Naive B cell (primary cell): ENCODE results near the gene TANC1. TPM values are rescaled to one million over a fixed set of nuclear protein-coding genes. Genes with fewer than 3 reads are reported as not detected.

Experiments used
- ATAC-seq, 2 donors: fragments of 150-1000 bp; cut with Tn5 transposase; 2 replicates each; pipeline ENCODE4 v1.10.0; 2021; ENCODE audit warnings: low read depth in 2 of 2, mild to moderate bottlenecking in 2 of 2, moderate library complexity in 2 of 2
- DNase-seq: peaks from one replicate; pipeline ENCODE4 v3.0.0; 2022
- H3K27ac Mint-ChIP-seq, 6 donors: one replicate each; pipeline ENCODE4 v1.8.0; 2020 to 2022; ENCODE audit warnings: mild to moderate bottlenecking in 6 of 6, mixed read lengths in 6 of 6, moderate library complexity in 5 of 6, inconsistent platforms in 2 of 6
- H3K27me3 Mint-ChIP-seq, 3 donors: one replicate each; pipeline ENCODE4 v1.8.0; 2021 to 2022; ENCODE audit warnings: mixed read lengths in 3 of 3, mild to moderate bottlenecking in 1 of 3
- H3K36me3 Mint-ChIP-seq, 2 donors: one replicate each; pipeline ENCODE4 v1.8.0; 2020 to 2022; ENCODE audit warnings: mixed read lengths in 2 of 2, inconsistent platforms in 1 of 2, mild to moderate bottlenecking in 1 of 2
- H3K4me1 Mint-ChIP-seq, 3 donors: one replicate each; pipeline ENCODE4 v1.8.0; 2020 to 2022; ENCODE audit warnings: mixed read lengths in 3 of 3, inconsistent platforms in 1 of 3, mild to moderate bottlenecking in 1 of 3, moderate library complexity in 1 of 3
- H3K4me3 Mint-ChIP-seq, 8 donors: one replicate each; pipeline ENCODE4 v1.8.0; 2020 to 2022; ENCODE audit warnings: mild to moderate bottlenecking in 8 of 8, mixed read lengths in 8 of 8, moderate library complexity in 8 of 8, inconsistent platforms in 2 of 8
- H3K9me3 Mint-ChIP-seq, 7 donors: one replicate each; pipeline ENCODE4 v1.8.0; 2020 to 2022; ENCODE audit warnings: mixed read lengths in 7 of 7, mild to moderate bottlenecking in 5 of 7, inconsistent platforms in 2 of 7, moderate library complexity in 1 of 7
- polyA plus RNA-seq, 6 donors: library from polyadenylated mRNA; unstranded; fragments of 300-500 nt; fragmentation: Illumina TruSeq; gene quantifications; one replicate each; pipeline ENCODE4 v1.2.3, GENCODE V29; 2021; ENCODE audit warnings: low read depth in 6 of 6

Gene TANC1
- polyA plus RNA-seq, 6 donors from 2014 or later = 0.05 to 0.16 (median 0.09) TPM; not detected in 2

- no peaks in the 10 kb centered on the region for H3K27me3 Mint-ChIP-seq
- peaks cover 0 to 6% of the 10 kb centered on the region in 2 donors for H3K36me3 Mint-ChIP-seq
- H3K9me3 Mint-ChIP-seq = no peaks in the 10 kb centered on the region
- H3K27ac Mint-ChIP-seq = peak overlapping the region in 2 of 6 donors; percentile 11 to 39
- no peak for ATAC-seq
- no peaks in the 10 kb centered on the region for H3K4me1 Mint-ChIP-seq
- H3K4me3 Mint-ChIP-seq = no peak overlapping the region
- DNase-seq = no peak
Observed at GRCh38 chr2:159230145-159230877, 261.9 kb downstream of the TANC1 start.

GRCh38 chr2:159232456-159233170 is 264.2 kb downstream of the TANC1 start:
- Mint-ChIP-seq H3K27ac (no peak overlapping the region), H3K9me3 (no peaks in the 10 kb centered on the region), H3K36me3 (peaks cover 0 to 6% of the 10 kb centered on the region in 2 donors), H3K27me3 (no peaks in the 10 kb centered on the region), H3K4me1 (no peaks in the 10 kb centered on the region), H3K4me3 (no peak overlapping the region)
- ATAC-seq = no peak
- no peak for DNase-seq

GRCh38 chr2:159234868-159235267 is 266.4 kb downstream of the TANC1 start:
- ATAC-seq = no peak

DNA sequence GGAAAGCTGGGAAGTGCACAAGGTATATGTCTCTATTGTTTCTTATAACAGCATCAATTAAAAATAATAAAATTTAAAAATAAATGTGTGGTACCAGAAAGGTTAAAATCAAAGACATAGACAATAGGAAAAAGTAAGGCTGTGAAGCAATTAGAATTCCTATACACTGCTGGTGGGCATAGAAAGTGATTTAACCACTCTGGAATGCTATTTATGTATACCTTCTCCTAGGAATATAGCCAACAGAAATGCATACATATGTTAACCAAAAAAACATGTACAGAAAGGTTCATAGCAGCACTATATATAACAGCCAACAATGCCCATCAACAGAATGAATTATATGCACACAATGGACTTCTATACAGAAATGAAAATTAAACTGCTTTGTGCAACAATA is 275.1 kb downstream of the TANC1 start:
- Mint-ChIP-seq H3K27ac (peak overlapping the region in 2 of 6 donors; percentile 4 to 13), H3K4me1 (peaks cover 0 to 5% (median 3%) of the 10 kb centered on the region in 3 donors)

More at GRCh38 chr2:159234868-159235267, 266.4 kb downstream of the TANC1 start:
- H3K27me3 Mint-ChIP-seq = no peaks in the 10 kb centered on the region
- no peak overlapping the region for H3K27ac Mint-ChIP-seq
- no peak for DNase-seq
- H3K4me1 Mint-ChIP-seq = no peaks in the 10 kb centered on the region
- H3K36me3 Mint-ChIP-seq = peaks cover 1 to 19% of the 10 kb centered on the region in 2 donors
- no peaks in the 10 kb centered on the region for H3K9me3 Mint-ChIP-seq
- H3K4me3 Mint-ChIP-seq = no peak overlapping the region

GRCh38 chr2:159246325-159246988 is 278.0 kb downstream of the TANC1 start:
- Mint-ChIP-seq H3K27me3 (no peaks in the 10 kb centered on the region), H3K27ac (peak overlapping the region in 1 of 6 donors; percentile 47), H3K4me3 (no peak overlapping the region), H3K4me1 (peaks cover 11 to 23% (median 19%) of the 10 kb centered on the region in 3 donors), H3K9me3 (peaks cover 0 to 8% (median 3%) of the 10 kb centered on the region in 7 donors), H3K36me3 (peaks cover 31 to 56% of the 10 kb centered on the region in 2 donors)
- ATAC-seq (no peak), DNase-seq (no peak)

More for the DNA sequence above, 275.1 kb downstream of the TANC1 start:
- no peaks in the 10 kb centered on the region for H3K27me3 Mint-ChIP-seq
- DNase-seq (no peak), ATAC-seq (no peak)
- H3K4me3 Mint-ChIP-seq = no peak overlapping the region
- peaks cover 0 to 8% (median 3%) of the 10 kb centered on the region in 7 donors for H3K9me3 Mint-ChIP-seq
- peaks cover 45 to 74% of the 10 kb centered on the region in 2 donors for H3K36me3 Mint-ChIP-seq

- Mint-ChIP-seq H3K4me3 (peak overlapping the region in 2 of 8 donors; percentile 45 to 77), H3K27me3 (no peaks in the 10 kb centered on the region), H3K9me3 (peaks cover 0 to 8% (median 3%) of the 10 kb centered on the region in 7 donors), H3K4me1 (peaks cover 8 to 30% (median 19%) of the 10 kb centered on the region in 3 donors), H3K27ac (peak overlapping the region in 5 of 6 donors; percentile 12 to 81 (median 69)), H3K36me3 (peaks cover 19 to 38% of the 10 kb centered on the region in 2 donors)
- DNase-seq (peak; percentile 20), ATAC-seq (peak; percentile 71 to 82)
Observed at GRCh38 chr2:159249990-159250715, 281.7 kb downstream of the TANC1 start.

- H3K36me3 Mint-ChIP-seq = peaks cover 10 to 29% of the 10 kb centered on the region in 2 donors
- no peak overlapping the region for H3K4me3 Mint-ChIP-seq
- DNase-seq (no peak), ATAC-seq (no peak)
- peaks cover 8 to 25% (median 19%) of the 10 kb centered on the region in 3 donors for H3K4me1 Mint-ChIP-seq
- peaks cover 0 to 8% (median 0%) of the 10 kb centered on the region in 7 donors for H3K9me3 Mint-ChIP-seq
- H3K27me3 Mint-ChIP-seq = no peaks in the 10 kb centered on the region
- no peak overlapping the region for H3K27ac Mint-ChIP-seq
Observed at GRCh38 chr2:159251296-159252173, 283.1 kb downstream of the TANC1 start.

DNA sequence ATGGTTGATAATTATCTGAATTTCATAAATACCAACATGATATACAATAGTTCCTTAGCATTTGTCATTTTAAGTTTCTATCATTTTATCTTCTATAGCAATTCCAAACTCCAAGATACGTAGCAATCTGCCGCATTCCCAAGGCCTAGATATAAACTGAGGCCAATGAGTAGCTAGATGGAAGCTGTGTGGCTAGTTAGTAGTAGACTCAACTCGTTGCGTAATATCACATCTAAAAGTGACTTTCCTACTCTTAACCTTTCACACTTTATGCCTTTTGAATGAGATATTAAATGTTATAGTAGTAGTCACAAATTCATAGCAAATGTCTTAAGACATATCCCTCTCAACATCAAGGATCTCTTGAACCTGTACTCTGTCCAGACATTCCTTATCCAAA is 284.5 kb downstream of the TANC1 start:
- Mint-ChIP-seq H3K27ac (peak overlapping the region in 1 of 6 donors; percentile 49), H3K4me3 (no peak overlapping the region), H3K9me3 (no peaks in the 10 kb centered on the region), H3K27me3 (no peaks in the 10 kb centered on the region), H3K4me1 (peaks cover 8 to 25% (median 19%) of the 10 kb centered on the region in 3 donors), H3K36me3 (peaks cover 10 to 17% of the 10 kb centered on the region in 2 donors)
- DNase-seq (no peak), ATAC-seq (no peak)

GRCh38 chr2:159256159-159256558 is 287.7 kb downstream of the TANC1 start:
- Mint-ChIP-seq H3K36me3 (peaks cover 10 to 13% of the 10 kb centered on the region in 2 donors), H3K9me3 (no peaks in the 10 kb centered on the region), H3K4me3 (no peak overlapping the region), H3K27me3 (no peaks in the 10 kb centered on the region), H3K27ac (no peak overlapping the region), H3K4me1 (peaks cover 0 to 9% (median 0%) of the 10 kb centered on the region in 3 donors)
- ATAC-seq (no peak), DNase-seq (no peak)

DNA sequence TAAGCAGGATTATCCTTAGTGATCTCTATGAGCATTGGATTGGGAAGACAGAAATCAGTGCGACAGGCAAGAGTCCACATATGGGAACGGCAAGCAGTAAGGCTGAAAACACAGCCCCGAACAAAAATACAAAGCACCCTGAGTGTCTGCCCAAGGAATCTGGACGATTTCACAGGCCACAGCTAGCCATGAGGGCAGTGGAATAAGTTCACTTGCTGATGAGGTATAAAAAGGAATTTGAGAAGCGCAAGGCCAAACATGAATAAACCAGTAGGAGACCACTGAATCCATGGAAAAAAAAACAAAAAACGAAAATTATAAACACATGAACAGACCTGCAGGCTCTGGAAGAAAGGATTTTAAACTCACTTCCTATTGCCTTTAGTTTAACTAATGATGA is 293.8 kb downstream of the TANC1 start:
- Mint-ChIP-seq H3K27me3 (no peaks in the 10 kb centered on the region), H3K27ac (no peak overlapping the region), H3K36me3 (peaks cover 14 to 17% of the 10 kb centered on the region in 2 donors), H3K4me3 (no peak overlapping the region), H3K9me3 (no peaks in the 10 kb centered on the region), H3K4me1 (peaks cover 0 to 17% (median 5%) of the 10 kb centered on the region in 3 donors)
- ATAC-seq (no peak), DNase-seq (no peak)

GRCh38 chr2:159262904-159263303 is 294.5 kb downstream of the TANC1 start:
- Mint-ChIP-seq H3K4me1 (peaks cover 0 to 17% (median 5%) of the 10 kb centered on the region in 3 donors), H3K4me3 (no peak overlapping the region)
- ATAC-seq = no peak

GRCh38 chr2:159265171-159265576 is 296.7 kb downstream of the TANC1 start:
- no peak for ATAC-seq
- Mint-ChIP-seq H3K4me1 (peaks cover 0 to 38% (median 13%) of the 10 kb centered on the region in 3 donors), H3K36me3 (peaks cover 30 to 43% of the 10 kb centered on the region in 2 donors), H3K9me3 (peaks cover 0 to 2% (median 0%) of the 10 kb centered on the region in 7 donors), H3K4me3 (no peak overlapping the region), H3K27me3 (no peaks in the 10 kb centered on the region), H3K27ac (peak overlapping the region in 3 of 6 donors; percentile 4 to 79 (median 45))
- DNase-seq = no peak

More at GRCh38 chr2:159262904-159263303, 294.5 kb downstream of the TANC1 start:
- H3K27ac Mint-ChIP-seq = peak overlapping the region in 1 of 6 donors; percentile 11
- peaks cover 20 to 22% of the 10 kb centered on the region in 2 donors for H3K36me3 Mint-ChIP-seq
- no peaks in the 10 kb centered on the region for H3K27me3 Mint-ChIP-seq
- no peaks in the 10 kb centered on the region for H3K9me3 Mint-ChIP-seq
- no peak for DNase-seq
